HPDE6-E6E7 (cell line): ENCODE results near the gene N4BP3.
"Not testable (repeated sequence)": the region's sequence is repeated elsewhere in the genome, so short reads cannot be mapped to it uniquely, and the experiment has no call there.

ENCODE experiments used
- DNase-seq: peaks from one replicate; pipeline ENCODE4 v3.0.0; 2011; ENCODE audit warnings: missing footprints; ENCODE audit errors: extremely low spot score

N4BP3 gene

GRCh38 chr5:178121391-178122276 lies 8.3 kb downstream of the N4BP3 start:
- no peak for DNase-seq

- DNase-seq: no peak
Observed at GRCh38 chr5:178122346-178122745, 9.0 kb downstream of the N4BP3 start.

GRCh38 chr5:178123094-178123965 lies 10.0 kb downstream of the N4BP3 start:
- no peak for DNase-seq

DNA sequence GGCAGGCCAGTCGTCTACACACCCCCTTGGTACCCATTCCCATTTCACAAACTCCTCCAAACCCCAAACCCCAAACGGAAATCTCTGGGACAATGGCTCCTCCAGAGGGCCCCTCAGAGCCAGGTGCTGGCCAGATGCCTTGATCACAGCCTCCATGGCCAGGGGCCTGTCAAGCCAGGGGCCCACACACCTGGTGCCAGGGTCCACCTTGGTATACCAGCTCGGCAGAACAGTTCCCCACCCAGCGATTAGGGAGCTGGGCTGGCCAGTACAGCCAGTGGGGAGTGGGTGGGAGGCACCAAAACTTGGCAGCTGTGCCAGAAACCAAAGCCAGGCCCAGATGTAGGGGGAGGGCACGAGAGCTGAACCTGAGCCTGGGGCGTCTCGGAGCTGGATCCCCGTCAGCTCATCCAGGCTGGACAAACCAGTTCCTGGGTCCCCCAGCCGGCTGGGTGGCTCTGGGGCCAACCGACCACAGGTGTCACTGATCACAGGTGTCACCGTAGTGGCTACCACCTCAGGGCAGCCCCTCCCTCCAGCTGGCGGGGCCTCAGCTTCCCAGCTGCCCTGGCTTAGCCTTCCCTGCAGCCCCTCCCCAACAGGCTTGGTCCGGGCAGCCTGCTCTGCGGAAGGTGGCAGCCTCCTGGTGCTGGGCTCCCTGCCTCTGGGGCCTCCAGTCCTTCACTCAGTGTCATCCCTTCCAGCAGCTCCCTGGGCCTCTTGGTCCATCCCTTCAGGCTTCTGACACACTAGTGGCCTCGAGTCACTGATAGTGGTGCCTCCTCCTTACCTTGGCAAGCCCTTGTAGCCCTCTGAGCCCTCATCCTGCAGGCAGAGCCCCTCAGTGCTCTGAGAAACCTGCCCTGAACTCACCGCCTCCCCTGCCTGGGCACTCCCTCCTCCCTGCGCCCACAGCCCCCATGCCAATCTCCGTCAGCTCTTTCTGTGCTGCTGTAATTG lies 10.9 kb downstream of the N4BP3 start:
- DNase-seq: peak; percentile 67

- DNase-seq: no peak
Observed at GRCh38 chr5:178125253-178125906, 12.0 kb downstream of the N4BP3 start.

GRCh38 chr5:178126556-178126955 lies 13.2 kb downstream of the N4BP3 start:
- DNase-seq: no peak

DNA sequence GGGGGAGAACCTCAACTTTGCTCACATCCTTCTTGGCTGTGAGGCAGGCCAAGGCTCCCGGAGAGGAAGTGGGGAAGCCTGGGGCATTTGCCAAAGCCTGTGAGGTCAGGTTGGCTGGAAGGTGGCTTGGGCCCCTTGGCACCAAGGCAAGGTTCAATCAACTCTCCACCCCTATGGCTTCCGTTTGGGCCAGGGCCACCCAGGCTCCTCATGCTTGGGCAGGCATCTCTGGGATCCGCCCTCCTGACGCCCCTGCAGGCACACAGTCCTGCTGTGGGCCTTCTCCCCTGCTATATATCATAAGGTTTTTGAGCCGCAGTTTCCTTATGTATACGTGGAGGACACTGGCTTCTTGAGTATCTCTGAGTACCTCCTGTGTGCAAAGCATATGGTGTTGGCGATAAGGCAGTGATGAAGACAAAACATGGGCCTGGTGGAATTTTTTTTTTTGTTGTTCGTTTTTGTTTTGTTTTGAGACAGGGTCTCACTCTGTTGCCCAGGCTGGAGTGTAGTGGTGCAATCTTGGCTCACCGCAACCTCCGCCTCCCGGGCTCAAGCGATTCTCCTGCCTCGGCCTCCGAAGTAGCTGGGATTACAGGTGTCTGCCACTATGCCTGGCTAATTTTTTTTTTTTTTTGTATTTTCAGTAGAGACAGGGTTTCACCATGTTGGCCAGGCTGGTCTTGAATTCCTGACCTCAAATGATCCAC lies 14.1 kb downstream of the N4BP3 start:
- DNase-seq: not testable (repeated sequence)

DNA sequence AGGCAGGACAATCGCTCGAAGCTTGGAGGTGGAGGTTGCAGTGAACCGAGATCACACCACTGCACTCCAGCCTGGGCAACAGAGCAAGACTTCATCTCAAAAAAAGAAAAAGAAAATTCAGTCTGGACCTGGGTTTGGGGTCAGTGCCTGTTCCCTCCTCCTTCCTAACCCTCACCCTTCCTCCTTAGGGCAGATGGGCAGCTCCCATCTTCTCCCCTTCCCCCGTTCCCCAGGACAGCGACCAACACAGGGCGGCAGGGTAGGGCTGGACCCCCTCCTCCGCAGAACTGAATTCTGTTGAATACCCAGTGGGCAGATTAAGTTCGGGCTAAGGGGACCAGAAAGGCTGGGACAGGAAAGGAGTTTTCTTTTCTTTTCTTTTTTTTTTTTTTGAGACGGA lies 16.0 kb downstream of the N4BP3 start:
- DNase-seq: no peak

DNA sequence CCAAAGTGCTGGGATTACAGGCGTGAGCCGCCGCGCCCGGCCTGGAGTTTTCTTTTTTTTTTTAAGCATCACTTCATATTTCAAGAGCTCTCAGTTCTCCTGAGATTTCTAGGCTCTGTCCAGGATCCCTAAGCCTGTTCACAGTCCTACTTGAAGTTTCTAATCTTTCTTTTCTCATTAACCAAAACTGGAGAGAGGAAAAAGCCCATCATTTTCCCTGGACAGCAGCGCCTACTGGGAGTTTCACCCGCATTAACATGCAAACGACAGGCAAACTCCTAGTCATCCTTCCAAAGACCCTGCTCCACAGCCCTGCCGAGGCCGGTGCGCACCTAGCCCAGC lies 16.9 kb downstream of the N4BP3 start:
- not testable (repeated sequence) for DNase-seq

GRCh38 chr5:178130576-178131445 lies 17.5 kb downstream of the N4BP3 start, which contains the start of gene RMND5B:
TSS of gene RMND5B (plus strand) at chr5:178131014. CDS start at chr5:178138120, 7,106 bp downstream.
- DNase-seq: peak; percentile 76

DNA sequence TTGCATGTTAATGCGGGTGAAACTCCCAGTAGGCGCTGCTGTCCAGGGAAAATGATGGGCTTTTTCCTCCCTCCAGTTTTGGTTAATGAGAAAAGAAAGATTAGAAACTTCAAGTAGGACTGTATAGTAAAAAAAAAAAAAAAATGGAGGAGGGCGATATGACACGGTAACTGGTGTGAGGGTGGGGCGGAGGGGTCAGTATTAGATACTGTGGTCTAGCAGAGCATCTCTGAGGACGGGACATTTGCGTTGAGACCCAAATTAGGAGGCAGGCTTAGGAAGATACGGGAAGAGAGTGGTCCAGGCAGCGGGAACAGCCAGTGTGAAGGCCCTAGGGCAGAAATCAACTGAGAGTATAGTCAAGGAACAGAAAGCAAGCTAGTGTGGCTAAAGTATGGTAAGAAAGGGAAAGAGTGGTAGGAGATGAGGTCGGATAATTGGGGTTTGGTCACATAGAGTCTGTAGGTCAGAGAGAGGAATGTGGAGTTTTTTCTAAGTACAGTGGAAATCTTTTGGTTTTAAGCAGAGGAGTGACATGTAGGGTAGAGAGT lies 18.2 kb downstream of the N4BP3 start:
- no peak for DNase-seq

DNA sequence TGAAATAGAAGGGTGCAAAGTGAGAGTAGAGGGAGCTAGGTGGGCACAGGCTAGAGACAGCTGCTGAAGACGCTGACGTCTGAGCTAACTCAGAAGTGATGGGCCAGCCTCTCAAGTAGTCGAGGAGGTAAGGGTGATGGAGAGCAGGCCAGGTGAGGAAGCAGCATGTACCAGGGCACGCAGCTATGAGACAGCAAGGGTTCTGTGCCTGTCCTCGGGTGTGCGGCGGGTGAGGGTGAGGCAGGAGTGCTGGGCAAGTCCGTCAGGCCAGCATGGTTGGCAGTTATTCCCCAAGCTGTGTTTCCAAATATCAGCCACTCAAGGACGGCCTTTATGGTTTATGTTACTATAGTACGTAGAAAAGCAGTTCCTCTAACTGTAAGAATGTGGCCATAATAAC lies 23.7 kb downstream of the N4BP3 start:
- no peak for DNase-seq

DNA sequence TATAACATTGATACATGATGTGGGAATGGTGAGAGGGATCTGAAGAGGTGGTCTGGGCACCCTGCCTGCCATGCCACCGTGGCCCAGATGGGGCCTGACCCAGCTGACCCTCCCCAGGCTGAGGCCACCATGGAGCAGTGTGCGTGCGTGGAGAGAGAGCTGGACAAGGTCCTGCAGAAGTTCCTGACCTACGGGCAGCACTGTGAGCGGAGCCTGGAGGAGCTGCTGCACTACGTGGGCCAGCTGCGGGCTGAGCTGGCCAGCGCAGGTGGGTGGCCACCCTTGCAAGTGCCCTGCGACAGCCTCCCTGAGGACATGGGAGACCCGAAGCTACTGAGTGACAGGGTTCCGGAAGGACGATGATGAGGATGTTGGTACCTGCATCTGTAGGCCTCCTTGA lies 24.7 kb downstream of the N4BP3 start:
- no peak for DNase-seq

- no peak for DNase-seq
Observed at GRCh38 chr5:178141550-178141949, 28.2 kb downstream of the N4BP3 start.

DNA sequence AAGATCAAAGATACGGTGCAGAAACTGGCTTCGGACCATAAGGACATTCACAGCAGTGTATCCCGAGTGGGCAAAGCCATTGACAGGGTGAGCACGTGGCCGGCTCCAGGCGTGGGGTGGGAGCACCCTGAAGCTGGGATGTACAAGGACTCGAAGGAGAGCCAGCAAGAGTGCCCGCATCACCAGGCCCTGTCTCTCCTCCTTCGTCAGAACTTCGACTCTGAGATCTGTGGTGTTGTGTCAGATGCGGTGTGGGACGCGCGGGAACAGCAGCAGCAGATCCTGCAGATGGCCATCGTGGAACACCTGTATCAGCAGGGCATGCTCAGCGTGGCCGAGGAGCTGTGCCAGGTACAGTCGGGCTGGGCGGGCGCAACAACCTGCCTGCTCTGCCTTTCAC lies 29.3 kb downstream of the N4BP3 start:
- no peak for DNase-seq

GRCh38 chr5:178143246-178143645 lies 29.9 kb downstream of the N4BP3 start:
- no peak for DNase-seq

DNA sequence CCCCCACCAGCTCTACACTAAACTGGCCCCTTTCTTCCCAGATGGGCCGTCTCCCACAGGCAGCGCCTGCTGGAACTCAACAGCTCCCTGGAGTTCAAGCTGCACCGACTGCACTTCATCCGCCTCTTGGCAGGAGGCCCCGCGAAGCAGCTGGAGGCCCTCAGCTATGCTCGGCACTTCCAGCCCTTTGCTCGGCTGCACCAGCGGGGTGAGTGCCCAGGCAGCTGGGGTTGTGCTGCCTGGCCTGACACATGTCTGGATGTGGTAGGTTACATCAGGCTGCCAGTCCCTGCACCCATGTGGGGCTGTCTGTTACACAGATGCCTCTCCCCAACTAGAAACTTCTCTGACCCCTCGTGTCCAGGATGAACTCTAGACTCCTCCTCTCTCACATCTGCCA lies 30.6 kb downstream of the N4BP3 start:
- DNase-seq: no peak

- DNase-seq: peak; percentile 96
Observed at GRCh38 chr5:178145965-178146820, 32.9 kb downstream of the N4BP3 start.
